GM10847 (cell line): ENCODE data around the gene RTN4.

Experiments
- POLR2A ChIP-seq: IDR thresholded peaks from 2 replicates; pipeline ENCODE4 v1.6.1; 2011; ENCODE audit not compliant: insufficient read length; ENCODE audit errors: extremely low read depth

RTN4 gene

DNA sequence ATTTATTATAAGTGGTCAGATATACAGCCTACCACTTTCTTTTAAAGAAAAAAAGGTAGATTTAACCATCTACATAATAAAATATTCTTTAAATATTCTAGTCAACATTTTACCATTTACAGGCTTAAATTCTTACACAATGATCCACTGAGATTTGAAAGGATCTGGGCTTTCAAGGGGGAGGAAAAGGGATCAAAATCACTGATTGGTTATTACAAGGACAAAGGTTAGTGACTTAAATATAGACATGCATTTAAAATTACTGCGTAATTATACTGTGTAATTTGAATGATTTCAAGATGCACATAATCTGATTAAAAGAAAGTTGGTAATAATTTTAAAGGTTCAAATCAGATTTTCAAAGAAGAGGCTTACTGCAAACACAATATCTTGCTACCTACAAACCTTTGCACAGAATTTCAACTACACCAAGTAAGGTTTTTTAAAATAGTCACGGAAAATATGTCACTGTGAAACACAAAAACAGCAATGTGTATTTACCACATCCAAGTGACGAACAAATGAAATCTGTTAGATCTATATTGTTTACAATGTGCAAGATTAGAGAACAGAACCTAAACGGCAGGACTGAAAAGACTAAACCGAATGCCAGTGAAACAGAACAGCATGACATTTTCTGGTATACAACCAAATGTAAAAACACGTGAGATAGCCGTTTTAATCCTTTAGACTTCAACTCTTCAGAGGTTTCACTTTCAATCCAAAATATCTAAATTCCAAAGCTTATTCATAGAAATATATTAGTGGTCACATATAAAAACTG, 40.8 kb downstream of the RTN4 start:
- no peak for TF ChIP-seq POLR2A

DNA sequence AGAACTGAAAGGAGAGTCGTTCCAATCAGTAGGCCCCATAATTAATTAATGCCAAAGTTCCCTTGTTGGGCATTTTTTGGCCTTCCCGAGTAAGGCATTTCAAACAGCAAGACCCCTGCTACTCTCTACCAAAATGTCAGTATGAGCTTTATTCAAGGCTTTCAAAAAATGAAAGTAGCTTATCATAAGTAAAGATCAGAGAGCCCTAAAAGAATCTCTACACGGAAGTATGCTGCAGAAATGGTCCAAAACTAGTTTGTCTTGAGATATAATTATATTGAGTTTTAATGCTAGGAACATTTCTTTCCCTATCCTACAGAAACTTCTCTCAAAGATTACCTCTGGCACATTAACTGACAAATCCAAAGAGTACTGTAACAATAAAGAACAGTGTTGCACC, 43.9 kb downstream of the RTN4 start:
- TF ChIP-seq POLR2A, result no peak

DNA sequence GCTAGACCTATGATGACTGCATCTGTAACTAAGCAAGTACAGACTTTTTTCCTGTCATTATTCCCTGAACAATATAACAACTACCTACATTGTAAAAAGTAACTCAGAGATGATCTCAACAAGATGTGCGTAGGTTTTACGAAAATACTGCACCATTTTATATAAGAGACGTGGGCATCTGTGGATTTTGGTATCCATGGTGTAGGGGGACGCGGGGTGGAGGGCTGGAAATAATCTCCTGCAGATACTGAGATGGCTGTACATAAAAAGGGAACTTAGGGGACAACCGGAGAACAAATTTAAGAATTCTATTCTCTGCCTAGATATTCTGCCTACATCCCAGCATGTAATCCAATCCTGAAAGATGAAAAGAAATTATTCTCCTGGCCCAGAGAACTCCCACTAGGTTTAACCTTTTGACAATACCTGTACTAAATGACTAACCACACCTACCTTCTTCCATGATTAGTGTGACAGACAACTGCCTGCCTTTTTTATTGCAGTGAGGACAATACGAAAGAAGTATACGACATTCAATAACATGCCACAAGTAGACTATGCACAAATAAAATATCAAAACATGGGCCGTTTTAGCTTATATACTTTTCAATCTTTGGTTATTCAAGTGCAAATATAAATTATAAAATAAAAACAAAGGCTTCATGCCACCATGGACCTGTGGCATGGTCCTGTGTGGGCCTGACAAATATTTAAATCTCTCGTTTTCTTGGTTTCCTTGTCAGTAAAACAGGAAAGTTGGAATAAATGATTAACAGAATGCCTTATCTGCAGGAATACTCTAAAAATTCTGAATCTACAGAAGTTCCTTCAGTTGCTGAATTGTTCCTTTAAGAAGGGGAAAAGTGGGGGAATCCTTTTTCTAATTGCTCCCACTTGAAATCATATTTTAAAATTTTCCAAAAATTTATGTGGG, 46.3 kb downstream of the RTN4 start:
- TF ChIP-seq POLR2A, result no peak

DNA sequence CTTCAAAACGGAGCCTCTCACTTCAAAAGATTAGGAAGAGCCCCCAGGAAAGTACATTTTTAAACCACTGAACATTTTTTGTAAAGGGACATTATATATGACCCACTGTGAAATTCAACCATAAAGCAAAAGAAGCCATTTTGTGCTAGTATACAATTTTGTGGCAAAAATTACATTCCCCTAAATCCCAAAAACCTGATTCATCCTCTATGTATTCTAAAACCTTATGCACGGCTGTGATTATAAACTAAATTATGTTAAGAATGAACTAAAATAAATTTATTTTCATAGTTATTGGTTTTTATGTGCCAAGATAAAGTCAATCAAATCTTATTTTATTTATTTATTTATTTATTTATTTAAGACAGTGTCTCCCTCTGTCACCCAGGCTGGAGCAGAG, 48.5 kb downstream of the RTN4 start:
- TF ChIP-seq POLR2A, result no peak

DNA sequence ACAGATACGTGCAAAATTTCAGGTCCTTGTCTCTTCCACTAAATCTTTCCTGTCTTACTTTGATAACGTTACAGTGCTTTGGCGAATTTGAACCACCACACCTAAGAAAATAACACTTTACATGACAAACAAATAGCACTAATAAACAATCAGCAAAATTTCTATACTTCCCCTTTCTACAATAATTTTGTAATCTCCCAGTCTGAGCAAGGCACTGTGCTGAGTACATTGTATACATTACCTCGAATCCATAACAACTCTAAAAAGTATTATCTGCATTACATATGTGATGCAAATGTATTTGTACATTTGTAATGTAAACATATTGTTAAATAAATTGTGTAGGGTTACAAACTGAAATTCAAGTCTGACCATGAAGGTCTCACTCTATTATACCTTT, 49.9 kb downstream of the RTN4 start:
- no peak for TF ChIP-seq POLR2A

DNA sequence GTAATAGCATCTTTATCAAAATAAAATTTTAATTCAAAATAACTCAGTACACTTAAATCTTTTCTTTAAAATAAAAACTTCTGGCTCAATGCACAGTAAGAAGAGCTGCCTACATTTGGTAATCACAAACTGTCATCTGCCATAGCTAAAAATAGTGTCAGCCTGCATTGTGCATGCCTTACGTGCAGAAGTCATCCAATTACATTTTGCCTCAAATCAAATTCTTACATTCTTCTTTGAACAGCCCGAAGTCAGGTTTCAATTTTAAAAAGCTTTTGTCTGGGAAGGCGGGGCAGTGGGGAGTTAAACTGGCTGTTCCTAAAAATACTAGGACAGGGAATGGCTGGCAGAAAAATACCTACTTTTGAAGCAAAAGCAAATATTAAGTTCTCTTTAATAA, 51.1 kb downstream of the RTN4 start:
- no peak for TF ChIP-seq POLR2A

DNA sequence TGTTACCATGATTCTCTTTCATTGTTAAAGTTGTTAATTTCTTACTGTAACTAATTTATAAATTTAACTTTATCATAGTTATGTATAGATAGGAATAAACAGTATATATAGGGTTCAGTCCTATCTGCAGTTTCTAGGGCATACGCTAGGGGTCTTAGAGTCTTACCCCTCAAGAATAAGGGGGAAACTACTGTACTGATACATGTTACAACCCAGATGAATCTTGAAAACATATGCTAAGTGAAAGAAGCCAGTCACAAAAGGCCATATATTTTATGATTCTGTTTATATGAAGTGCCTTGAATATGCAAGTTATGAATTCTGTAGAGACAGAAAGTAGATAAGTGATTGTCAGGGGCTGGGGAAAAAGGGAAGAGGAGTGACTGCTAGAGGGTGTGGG, 52.4 kb downstream of the RTN4 start:
- TF ChIP-seq POLR2A, result no peak

DNA sequence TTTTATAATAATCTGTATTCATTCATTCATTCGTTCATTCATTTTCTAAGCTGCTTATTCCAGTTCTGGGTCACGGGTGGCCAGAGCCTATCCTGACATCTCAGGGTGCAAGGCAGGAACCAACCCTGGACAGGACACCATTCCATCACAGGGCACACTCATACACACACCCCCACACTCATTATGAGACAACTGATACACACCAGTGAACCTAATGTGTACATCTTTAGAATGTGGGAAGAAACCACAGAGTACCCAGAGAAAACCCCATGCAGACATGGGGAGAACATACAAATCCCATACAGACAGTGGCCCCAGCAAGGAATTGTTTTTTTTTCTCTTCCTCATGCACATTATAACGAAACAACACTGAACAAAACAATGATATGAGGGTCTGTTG, 54.7 kb downstream of the RTN4 start:
- TF ChIP-seq POLR2A, result no peak

DNA sequence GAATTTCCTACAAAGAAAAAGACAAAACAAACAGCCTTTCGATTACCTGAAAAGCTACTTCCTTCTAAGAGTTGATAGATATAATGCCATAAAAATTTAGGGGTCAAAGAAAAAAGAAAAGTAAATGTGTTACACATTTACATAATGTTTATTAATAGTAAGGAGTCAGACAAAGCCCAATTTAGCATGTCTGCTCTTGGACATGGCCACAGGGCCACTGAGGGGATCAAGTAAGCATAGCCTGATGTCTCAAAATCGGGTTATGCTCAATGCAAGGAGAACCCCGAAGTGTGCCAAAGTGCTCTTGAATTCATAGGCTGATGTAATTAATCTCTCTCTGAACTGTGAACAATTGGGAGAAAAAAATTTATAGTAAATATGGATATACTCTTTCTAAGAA, 61.6 kb downstream of the RTN4 start:
- no peak for TF ChIP-seq POLR2A

DNA sequence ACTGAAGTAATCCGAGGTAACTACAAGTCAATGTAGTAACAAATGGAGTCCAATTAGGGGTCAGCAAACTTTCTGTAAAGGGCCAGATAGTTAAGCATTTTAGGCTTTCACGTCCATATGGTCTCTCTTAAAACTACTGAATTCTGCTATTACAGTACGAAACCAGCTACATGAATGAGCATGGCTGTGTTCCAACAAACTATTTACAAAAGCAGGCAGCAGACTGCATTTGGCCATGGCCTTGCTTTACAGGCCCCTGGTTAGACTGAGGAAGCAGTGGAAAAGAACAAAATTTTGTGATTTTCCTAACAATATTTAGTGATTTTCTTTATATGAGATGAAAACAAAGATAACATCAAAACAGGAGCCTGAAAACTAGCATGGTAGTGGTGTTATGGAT, 64.0 kb downstream of the RTN4 start:
- no peak for TF ChIP-seq POLR2A

DNA sequence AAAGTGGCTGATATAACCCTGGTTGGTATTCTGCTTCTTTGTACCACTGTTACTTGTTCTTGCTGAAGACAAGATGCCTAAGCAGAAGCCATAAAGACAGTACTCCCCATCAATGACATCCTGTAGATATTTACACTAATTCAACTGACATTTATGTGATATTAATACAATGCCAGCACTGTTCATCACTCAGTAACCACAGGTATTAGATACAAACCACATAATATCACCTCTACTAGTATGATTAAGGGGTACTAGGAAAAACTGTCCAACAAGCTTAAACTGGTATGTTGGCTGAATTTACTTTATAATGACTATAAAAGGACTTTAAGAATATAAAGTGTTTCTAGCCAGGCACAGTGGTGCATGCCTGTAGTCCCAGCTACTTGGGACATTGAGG, 65.8 kb downstream of the RTN4 start:
- TF ChIP-seq POLR2A, result no peak

DNA sequence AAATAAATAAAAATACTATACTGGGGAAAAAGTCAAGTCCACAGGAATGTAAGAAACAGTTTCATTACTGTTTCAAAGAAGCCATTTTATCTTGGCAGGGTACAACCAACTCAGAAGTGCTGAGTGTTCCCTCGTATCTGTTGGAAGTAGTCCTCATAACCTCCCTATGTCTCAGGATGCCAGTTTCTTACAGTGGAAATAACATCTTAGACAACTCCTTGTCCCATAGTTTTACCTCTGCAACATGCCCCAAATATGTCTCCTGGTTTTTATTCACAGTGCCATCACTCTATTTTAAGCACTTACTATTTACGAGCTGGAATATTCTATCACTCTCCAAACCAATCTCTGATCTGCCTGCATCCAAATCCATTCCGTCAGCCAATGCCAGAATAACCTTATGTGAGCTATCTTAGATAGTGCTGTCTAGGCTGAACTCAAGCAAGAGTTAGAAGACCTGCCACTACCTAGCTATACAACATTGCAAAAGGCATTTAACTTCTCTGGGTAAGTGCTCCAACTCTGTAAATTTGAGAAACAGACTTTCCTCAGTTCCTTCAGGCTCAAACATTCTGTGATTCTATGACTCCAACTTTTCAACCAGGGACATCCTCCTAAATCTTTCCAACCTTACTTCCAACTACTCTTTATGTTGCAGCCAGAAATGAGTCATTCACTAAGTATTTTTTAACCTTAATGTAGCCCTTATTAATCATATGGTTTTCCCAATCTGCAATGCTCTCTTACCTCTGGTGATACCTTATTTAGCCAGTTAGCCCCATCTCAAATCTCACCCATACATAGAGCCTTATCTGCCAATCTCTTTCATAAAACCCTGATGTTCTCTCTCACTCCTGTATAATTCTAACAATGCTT, 66.7 kb downstream of the RTN4 start:
- TF ChIP-seq POLR2A, result no peak

DNA sequence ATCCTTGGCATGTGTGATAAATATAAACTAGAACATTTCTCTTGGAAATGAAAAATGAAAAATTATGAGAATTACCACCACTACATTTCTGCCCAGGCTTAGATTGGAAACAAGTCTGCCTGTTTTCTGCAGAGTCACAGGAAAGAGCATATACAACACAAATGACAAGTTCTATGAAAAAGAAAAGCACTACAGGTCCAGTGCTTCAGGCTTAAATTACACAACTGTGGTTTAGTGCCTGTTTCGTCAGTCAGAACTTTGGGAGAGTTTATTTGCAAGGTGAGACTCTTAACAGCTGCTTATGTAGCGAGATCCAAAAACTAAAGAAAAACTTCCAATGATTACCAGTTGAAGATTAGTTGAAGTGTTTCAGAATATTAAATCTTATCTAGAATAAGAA, 68.9 kb downstream of the RTN4 start:
- no peak for TF ChIP-seq POLR2A

DNA sequence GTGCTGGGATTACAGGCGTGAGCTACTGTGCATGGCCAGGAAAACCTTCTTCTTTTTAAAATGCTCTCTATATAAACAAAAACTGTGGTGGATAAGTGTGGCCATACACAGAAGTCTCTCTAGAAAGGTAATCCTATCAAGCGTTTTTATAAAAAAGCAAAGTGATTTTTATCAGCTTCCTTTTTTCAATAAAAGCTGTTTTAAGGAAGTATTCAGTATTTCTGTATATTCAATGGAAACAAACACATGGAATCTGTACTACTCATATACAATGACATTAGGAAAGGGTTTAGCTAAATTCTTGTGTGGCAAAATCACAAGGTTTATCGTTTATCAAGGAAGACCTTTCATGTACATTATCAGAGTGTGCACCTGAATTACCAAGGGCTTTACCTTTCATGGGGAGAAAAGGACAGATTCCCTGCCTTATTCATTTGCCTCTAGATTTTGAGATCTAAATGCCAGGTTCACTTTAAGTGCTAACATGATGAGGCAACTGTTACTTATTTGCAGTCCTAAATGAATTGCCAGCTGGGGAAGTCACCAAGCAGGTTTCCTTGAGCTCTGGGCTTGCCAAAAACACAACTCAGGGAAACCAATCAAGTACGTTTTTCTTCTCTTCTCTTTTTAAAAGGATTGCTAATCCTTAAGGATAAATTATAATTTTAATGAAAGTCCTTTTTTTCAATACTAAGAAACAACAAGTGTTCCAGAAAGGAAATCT, 70.8 kb downstream of the RTN4 start:
- TF ChIP-seq POLR2A, result no peak

DNA sequence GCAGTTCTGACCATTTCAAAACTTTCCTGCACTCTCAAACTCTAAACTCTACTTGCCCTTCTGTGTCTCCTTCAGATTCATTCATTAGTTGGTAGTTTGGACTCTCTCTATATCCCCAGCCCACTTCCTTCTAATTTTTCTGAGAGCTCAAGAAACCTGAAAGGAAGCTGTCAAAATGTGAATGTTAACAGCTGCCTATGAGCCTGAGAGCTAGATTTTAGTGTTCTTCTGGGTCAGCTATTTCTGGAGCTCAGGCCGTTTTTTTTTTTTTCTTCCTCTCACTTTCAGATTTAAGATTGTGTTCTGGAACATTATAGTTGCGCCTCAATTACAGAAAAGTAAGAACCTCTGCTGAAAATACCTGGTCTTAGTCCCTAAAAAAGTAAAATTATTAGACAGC, 73.1 kb downstream of the RTN4 start:
- TF ChIP-seq POLR2A, result no peak
